NCI-H2107 (cell line): ENCODE results near the gene HIBADH.
"Not testable (repeated sequence)": the region's sequence is repeated elsewhere in the genome, so short reads cannot be mapped to it uniquely, and the experiment has no call there.

ENCODE experiments used
- DNase-seq: peaks from one replicate; lab custom pipeline; 2025; lab: John Stamatoyannopoulos, UW

Gene HIBADH

GRCh38 chr7:27547401-27547800 lies 115.3 kb downstream of the HIBADH start:
- DNase-seq, result no peak

GRCh38 chr7:27546610-27547009 lies 116.1 kb downstream of the HIBADH start:
- DNase-seq, result no peak

GRCh38 chr7:27535795-27536194 lies 126.9 kb downstream of the HIBADH start:
- DNase-seq, result no peak

- DNase-seq, result no peak
Measured at GRCh38 chr7:27533652-27534081, 129.0 kb downstream of the HIBADH start.

GRCh38 chr7:27532314-27532713 lies 130.4 kb downstream of the HIBADH start:
- DNase-seq, result no peak

GRCh38 chr7:27527348-27527714 lies 135.4 kb downstream of the HIBADH start:
- DNase-seq, result no peak

- no peak for DNase-seq
Measured at GRCh38 chr7:27526611-27527347, 135.9 kb downstream of the HIBADH start.

- no peak for DNase-seq
Measured at GRCh38 chr7:27526131-27526530, 136.6 kb downstream of the HIBADH start.

- DNase-seq, result no peak
Measured at GRCh38 chr7:27523321-27523720, 139.4 kb downstream of the HIBADH start.

GRCh38 chr7:27522566-27522965 lies 140.1 kb downstream of the HIBADH start:
- DNase-seq, result no peak

- DNase-seq, result no peak
Measured at GRCh38 chr7:27520815-27521790, 141.6 kb downstream of the HIBADH start.

- no peak for DNase-seq
Measured at GRCh38 chr7:27519793-27520469, 142.8 kb downstream of the HIBADH start.

GRCh38 chr7:27518561-27519350 lies 143.9 kb downstream of the HIBADH start:
- DNase-seq, result no peak

GRCh38 chr7:27516421-27516820 lies 146.3 kb downstream of the HIBADH start:
- no peak for DNase-seq

GRCh38 chr7:27515933-27516332 lies 146.8 kb downstream of the HIBADH start:
- DNase-seq, result no peak

GRCh38 chr7:27514861-27515260 lies 147.8 kb downstream of the HIBADH start:
- DNase-seq, result no peak

GRCh38 chr7:27513885-27514284 lies 148.8 kb downstream of the HIBADH start:
- DNase-seq, result no peak

- DNase-seq, result not testable (repeated sequence)
Measured at GRCh38 chr7:27511370-27511769, 151.3 kb downstream of the HIBADH start.

- DNase-seq, result no peak
Measured at GRCh38 chr7:27510541-27510940, 152.1 kb downstream of the HIBADH start.

- DNase-seq, result not testable (repeated sequence)
Measured at GRCh38 chr7:27501879-27502278, 160.8 kb downstream of the HIBADH start.

GRCh38 chr7:27501001-27501400 lies 161.7 kb downstream of the HIBADH start:
- DNase-seq, result no peak

- no peak for DNase-seq
Measured at GRCh38 chr7:27492224-27492623, 170.5 kb downstream of the HIBADH start.
